ENCODE data around the gene TNS2. TPM values are rescaled to one million over a fixed set of nuclear protein-coding genes. Genes with fewer than 3 reads are reported as not detected.
A peak's percentile ranks its signal among the peaks of the same experiment; 100 is the strongest.

TNS2 gene
- polyA plus RNA-seq, 1 of the 3 experiments (the other 2 are of a cell fraction), result 50.0 TPM

- CTCF ChIA-PET, result interaction anchor here (0.7 to 1.5 kb wide), 3 partner anchors 30 to 43 kb away, joined by 3 to 10 read pairs (median 3); no protein-coding TSS in a partner anchor
- Histone ChIP-seq H3K79me2 (ENCODE audit: insufficient read depth) (peaks cover 10% of the 10 kb centered on the region; the same call in 1 of the 2 replicates), H2AFZ (ENCODE audit: low read depth) (no peak overlapping the region; the same call in 1 of the 2 replicates), H3K4me1 (ENCODE audit: control insufficient read depth in 1 of 2, insufficient read depth in 2 of 2, low read depth in 1 of 2, low read length in 1 of 2) (peaks cover 10 to 25% of the 10 kb centered on the region in 2 experiments; a peak in 2 of 4 replicates), H3K4me3 (ENCODE audit: low read depth in 2 of 2, low read length in 1 of 2) (peak overlapping the region in 1 of 2 experiments; percentile 78; a peak in 1 of 4 replicates), H4K20me1 (ENCODE audit: insufficient read depth) (no peaks in the 10 kb centered on the region), H3K9ac (peak overlapping the region; percentile 81; the same call in 1 of the 2 replicates), H3K9me3 (no peaks in the 10 kb centered on the region), H3K27me3 (ENCODE audit: insufficient read depth) (no peaks in the 10 kb centered on the region), H3K27ac (ENCODE audit: low read depth in 2 of 2, low read length in 1 of 2) (peak overlapping the region in 1 of 2 experiments; percentile 98; a peak in 1 of 4 replicates), H3K36me3 (replicated peaks in 1 of 2; ENCODE audit: control insufficient read depth in 1 of 2, insufficient read depth in 2 of 2, low read length in 1 of 2) (peaks cover 5% of the 10 kb centered on the region in 2 experiments), H3K9me2 (no peaks in the 10 kb centered on the region), H3K4me2 (peak overlapping the region; percentile 100), H3F3A (replicated peaks; ENCODE audit: insufficient read depth) (peaks cover 30% of the 10 kb centered on the region)
- no peak for DNase-seq
- POLR2A ChIA-PET, result no interaction called here
- no peak for TF ChIP-seq USF2 (IDR thresholded peaks at IDR 0.05; ENCODE audit: borderline replicate concordance, low read depth, low read length)
- no peak for TF ChIP-seq NRF1 (IDR thresholded peaks at IDR 0.05; ENCODE audit: low read depth, low read length)
- TF ChIP-seq POLR2AphosphoS5 (IDR thresholded peaks at IDR 0.05; ENCODE audit: low read depth, low read length), result no peak
- no peak for TF ChIP-seq SIN3A (IDR thresholded peaks at IDR 0.05; ENCODE audit: borderline replicate concordance, low read depth, low read length)
- no peak for TF ChIP-seq RXRA (IDR thresholded peaks at IDR 0.05; ENCODE audit: borderline replicate concordance, low read depth)
- no peak for TF ChIP-seq EZH2phosphoT487 (IDR thresholded peaks at IDR 0.05; ENCODE audit: borderline replicate concordance, low read depth)
- no peak for TF ChIP-seq MAX (IDR thresholded peaks at IDR 0.05; ENCODE audit: low read depth)
- TF ChIP-seq PBX3 (IDR thresholded peaks at IDR 0.05), result no peak
- TF ChIP-seq NFIC (IDR thresholded peaks at IDR 0.05; ENCODE audit: borderline replicate concordance), result no peak
- TF ChIP-seq TAF1 (IDR thresholded peaks at IDR 0.05; ENCODE audit: borderline replicate concordance, low read depth, low read length), result no peak
- TF ChIP-seq CTCF (IDR thresholded peaks at IDR 0.05), result no peak
- 81% methylated on average over 8 of the region's 11 CpGs for WGBS (ENCODE audit: low lambda C conversion rate)
Measured at GRCh38 chr12:53096089-53096741, 46.4 kb downstream of the TNS2 start.

All from SK-N-SH (cell line).